DMS153 treated with DMSO at 0.1 percent for 48 hours (cell line): ENCODE data around the gene IL23A.
"Not testable (repeated sequence)": the region's sequence is repeated elsewhere in the genome, so short reads cannot be mapped to it uniquely, and the experiment has no call there.

Experiments used
- DNase-seq: peaks from one replicate; lab custom pipeline; 2025; ENCODE audit not compliant: unreplicated experiment; lab: John Stamatoyannopoulos, UW

IL23A gene, protein sequence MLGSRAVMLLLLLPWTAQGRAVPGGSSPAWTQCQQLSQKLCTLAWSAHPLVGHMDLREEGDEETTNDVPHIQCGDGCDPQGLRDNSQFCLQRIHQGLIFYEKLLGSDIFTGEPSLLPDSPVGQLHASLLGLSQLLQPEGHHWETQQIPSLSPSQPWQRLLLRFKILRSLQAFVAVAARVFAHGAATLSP

GRCh38 chr12:56338308-56339157, at the start of gene IL23A:
Gene IL23A (plus strand): TSS chr12:56338884. CDS start chr12:56339045, 161 bp downstream.
- peak; percentile 14 for DNase-seq

DNA sequence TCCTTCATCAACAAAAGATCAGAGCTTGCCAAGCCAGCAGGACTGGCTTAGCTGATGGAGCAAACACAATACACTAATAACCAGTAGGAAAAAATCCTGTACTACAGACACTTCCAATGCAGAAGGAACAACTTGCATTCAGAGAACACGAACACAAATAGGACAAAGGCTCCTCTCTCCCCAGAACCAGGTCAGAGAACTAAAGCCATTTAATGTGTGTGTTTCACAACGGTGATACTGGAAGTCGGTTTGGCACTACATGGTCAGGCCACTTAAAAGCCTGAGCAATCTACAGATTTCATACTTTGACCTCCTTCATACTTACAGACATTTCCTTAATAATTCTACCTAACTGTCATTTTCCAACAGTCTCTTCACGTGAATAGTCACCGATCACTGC, 44.9 kb upstream of the IL23A start:
- DNase-seq, result no peak

GRCh38 chr12:56296295-56296694, 42.4 kb upstream of the IL23A start:
- DNase-seq, result no peak

DNA sequence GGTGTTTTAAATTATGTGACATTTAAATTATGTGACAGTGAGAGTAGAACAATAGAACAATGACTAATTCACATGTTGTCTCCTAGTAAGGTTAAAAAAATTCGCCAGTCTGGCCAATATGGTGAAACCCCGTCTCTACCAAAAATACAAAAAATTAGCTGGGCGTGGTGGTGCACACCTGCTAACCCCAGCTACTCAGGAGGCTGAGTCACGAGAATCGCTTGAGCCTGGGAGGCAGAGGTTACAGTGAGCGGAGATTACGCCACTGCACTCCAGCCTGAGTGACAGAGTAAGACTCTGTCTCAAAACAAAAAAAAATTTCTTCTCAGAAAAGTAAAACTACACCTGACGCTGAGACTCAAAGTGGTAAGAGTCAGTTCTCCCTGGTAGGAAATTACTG, 41.3 kb upstream of the IL23A start:
- DNase-seq, result no peak

- no peak for DNase-seq
These were observed 39.9 kb upstream of the IL23A start for GRCh38 chr12:56298828-56299227.

DNA sequence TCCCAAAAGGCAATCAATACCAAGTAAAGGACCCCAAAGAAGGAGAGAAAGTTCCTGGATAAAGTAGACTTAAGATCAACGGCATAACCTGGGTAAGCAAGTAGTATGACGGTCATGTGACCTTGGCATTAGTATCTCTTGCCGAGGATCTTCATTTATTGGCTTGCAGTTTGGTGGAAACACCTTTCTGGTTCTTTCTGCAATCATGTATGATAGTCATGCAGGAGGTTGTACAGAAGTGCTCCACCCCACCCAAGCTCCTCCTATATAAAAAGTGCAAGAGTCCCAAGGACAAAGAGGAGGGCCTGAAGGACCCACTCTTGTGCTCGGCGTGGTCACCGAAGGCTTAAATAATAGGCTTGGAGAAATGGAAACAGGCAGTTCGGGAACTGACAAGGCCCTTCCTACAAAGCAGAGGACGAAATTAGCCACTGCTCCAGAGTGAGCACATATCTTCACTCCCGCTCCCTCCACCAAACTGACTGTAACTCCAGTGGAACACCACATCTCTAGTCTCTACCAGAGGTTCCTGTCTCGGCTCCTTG, 39.3 kb upstream of the IL23A start:
- no peak for DNase-seq

- peak; percentile 96 for DNase-seq
These were observed 38.6 kb upstream of the IL23A start, which contains the start of gene CS for GRCh38 chr12:56299853-56300643. Gene CS (minus strand): TSS chr12:56300330. CDS start chr12:56300201, 129 bp downstream.

GRCh38 chr12:56300644-56301464, 37.8 kb upstream of the IL23A start:
- DNase-seq, result peak; percentile 49

DNA sequence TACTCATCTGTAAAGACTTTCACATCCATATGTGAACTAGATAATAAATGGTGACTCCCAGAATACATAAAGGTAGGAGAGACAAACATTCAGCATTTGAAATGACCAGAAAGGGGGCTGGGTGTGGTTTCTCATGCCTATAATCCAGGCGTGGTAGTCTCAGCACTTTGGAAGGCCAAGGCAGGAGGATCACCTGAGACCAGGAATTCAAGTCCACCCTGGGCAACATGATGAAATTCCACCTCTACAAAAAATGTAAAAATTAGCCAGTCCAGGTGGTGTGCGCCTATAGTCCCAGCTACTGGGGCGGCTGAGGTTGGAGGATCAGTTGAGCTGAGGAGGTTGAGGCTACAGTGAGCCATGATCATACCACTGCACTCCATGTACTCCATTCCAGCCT, 34.4 kb upstream of the IL23A start:
- no peak for DNase-seq

- no peak for DNase-seq
These were observed 33.7 kb upstream of the IL23A start for GRCh38 chr12:56304872-56305590.

- no peak for DNase-seq
These were observed 31.3 kb upstream of the IL23A start for GRCh38 chr12:56307221-56307965.

GRCh38 chr12:56308714-56309113, 30.0 kb upstream of the IL23A start:
- no peak for DNase-seq

DNA sequence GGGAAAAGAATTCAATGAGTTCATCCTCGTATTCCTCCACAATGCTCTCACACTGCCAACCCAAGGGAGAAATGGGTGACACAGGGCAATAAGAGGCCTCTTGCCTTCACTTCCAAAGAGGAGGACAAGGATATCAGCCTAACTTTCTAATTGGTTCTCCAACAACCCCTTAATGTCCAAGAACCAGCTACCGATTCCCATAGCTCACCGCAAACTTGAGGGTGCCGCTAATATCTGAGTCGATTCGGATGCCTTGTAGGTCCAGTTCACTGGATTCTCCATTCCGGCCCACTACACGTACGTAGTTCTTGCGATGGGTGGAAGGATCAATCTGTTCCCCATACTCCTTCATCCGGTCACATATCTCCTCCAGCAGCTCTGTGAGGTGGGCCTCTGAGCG, 27.7 kb upstream of the IL23A start:
- no peak for DNase-seq

DNA sequence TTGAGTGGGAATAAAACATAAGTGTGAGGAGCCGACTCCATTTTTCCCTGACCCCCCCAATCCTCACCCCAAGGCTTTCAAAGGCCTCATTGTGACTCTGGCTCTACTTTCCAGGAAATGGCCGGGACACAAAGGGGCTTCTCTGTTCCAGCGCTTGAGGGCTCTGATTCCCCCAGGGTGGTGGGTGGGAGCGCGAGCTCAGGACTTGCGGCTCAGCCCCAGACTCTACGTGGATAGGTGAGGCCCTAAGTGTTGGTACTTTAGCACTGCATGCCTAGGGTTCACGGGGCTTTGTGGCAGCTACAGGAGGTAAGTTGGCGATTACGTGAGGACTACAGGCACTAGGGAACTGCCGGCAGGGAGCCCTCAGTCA, 23.4 kb upstream of the IL23A start:
- DNase-seq, result no peak

- peak; percentile 98 for DNase-seq
These were observed 22.8 kb upstream of the IL23A start, which contains the start of gene CNPY2 for GRCh38 chr12:56315622-56316473. Gene CNPY2 (minus strand): TSS chr12:56315988. CDS start chr12:56315217, 771 bp downstream.

DNA sequence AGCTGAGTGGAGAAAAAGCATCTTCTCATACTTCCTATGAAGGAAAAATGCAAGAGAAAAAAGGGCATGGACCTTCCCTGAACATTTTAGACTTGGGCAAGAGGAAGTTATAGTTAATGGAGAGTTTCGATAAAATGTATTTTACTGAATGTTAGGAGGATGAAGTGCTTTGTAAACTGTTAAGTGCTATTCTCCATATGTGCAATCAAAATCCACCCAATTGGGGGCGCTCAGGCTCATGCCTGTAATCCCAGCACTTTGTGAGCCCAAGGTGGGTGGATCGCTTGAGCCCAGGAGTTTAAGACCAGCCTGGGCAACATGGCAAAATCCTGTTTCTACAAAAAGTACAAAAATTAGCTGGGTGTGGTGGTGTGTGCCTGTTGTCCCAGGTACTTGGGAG, 21.0 kb upstream of the IL23A start:
- DNase-seq, result no peak

GRCh38 chr12:56321027-56321426, 17.7 kb upstream of the IL23A start:
- DNase-seq, result no peak

- DNase-seq, result not testable (repeated sequence)
These were observed 17.1 kb upstream of the IL23A start for GRCh38 chr12:56321610-56322009.
